GM10248 (cell line): ENCODE measurements around the gene CLK4.

Experiments
- CTCF ChIA-PET: fragments of 300-600 bp; sonication (Branson Sonifier 250); formaldehyde crosslinking; extraction: SDS; loops from one replicate; lab custom pipeline; 2021; ENCODE audit warnings: antibody characterized with exemption; lab: Yijun Ruan, JAX
- POLR2A ChIA-PET: fragments of 350-650 bp; sonication (Branson Sonifier 250); formaldehyde crosslinking; extraction: SDS; loops from one replicate; lab custom pipeline; 2020; ENCODE audit warnings: antibody characterized with exemption; lab: Yijun Ruan, JAX
- DNase-seq: peaks from one replicate; pipeline ENCODE4 v3.0.0; 2012; ENCODE audit errors: extremely low spot score
- TF ChIP-seq, protein P1 (sequence below): IDR thresholded peaks from 2 replicates; pipeline ENCODE4 v1.5.1; 2012; ENCODE audit warnings: mild to moderate bottlenecking, low read depth; ENCODE audit errors: extremely low read depth, missing control alignments, control extremely low read depth

Gene CLK4

DNA sequence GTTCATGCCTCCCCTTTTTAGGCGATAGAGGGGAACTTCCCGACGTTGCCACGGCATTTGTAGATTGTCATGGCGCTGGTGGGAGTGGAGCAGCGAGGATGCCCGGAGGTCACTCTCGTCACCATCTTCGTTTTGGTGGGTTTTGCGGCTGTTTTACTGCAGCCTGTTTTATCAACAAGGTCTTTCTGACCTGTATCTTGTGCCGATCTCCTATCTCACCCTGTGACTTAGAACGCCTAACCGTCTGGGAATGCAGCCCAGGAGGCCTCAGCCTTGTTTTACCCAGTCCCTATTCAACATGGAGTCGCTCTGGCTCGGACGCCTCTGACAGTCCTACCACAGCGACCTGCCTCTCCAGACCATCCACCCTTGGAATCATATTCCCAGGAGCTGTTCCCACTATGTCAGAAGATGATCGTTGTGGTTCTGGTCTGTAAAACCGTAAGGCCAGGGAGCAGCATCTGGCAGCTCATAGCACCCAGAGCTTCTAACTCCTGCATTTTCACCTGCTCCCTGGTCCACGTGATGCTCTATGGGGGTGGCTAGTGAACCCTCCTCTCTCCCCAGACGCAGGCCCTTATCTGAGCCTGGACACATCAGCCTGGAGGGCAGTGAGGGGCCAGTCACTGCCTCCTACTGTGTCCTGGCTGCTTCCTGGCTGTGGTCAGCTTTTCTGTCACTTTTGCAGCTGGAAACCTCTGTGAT lies 35.1 kb upstream of the CLK4 start:
- ChIA-PET CTCF (no interaction called here), POLR2A (no interaction called here)
- DNase-seq: no peak
- TF ChIP-seq, protein P1, sequence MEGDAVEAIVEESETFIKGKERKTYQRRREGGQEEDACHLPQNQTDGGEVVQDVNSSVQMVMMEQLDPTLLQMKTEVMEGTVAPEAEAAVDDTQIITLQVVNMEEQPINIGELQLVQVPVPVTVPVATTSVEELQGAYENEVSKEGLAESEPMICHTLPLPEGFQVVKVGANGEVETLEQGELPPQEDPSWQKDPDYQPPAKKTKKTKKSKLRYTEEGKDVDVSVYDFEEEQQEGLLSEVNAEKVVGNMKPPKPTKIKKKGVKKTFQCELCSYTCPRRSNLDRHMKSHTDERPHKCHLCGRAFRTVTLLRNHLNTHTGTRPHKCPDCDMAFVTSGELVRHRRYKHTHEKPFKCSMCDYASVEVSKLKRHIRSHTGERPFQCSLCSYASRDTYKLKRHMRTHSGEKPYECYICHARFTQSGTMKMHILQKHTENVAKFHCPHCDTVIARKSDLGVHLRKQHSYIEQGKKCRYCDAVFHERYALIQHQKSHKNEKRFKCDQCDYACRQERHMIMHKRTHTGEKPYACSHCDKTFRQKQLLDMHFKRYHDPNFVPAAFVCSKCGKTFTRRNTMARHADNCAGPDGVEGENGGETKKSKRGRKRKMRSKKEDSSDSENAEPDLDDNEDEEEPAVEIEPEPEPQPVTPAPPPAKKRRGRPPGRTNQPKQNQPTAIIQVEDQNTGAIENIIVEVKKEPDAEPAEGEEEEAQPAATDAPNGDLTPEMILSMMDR: no peak

DNA sequence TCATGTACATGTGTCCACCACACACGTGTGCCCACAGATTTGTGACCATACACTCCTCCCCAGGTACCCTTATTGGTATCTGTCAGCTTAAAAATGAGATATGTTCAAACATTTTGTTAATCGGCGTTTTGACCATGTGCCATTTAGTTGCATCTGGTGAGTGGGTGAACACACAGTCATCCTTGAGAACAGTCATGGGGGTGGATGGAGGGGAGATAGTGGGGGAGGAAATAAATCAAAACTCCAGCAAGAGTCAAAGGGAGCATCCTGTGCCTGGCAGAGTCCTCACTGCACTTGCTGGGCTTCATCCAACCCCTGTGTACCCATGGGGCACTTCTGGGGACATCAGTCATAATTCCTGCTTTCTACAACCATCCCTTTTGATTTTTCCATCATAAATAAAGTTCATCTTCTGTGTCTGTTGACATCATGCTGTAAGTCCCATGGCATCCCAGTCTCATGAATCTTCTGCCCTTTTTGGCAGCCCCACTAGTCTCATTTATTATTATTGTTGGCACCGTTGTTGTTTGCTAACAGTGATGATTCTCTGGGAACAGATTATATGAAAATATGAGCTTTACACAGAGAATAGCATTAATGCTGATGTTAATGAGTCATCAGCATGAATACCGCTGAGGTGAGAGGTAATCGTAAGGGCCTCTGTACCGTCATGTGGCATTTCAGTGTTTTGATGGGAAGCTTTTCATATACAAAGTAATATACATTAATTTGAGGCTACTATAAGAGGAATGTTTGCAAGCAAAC lies 24.4 kb upstream of the CLK4 start:
- DNase-seq: no peak
- POLR2A ChIA-PET: no interaction called here
- CTCF ChIA-PET: no interaction called here
- TF ChIP-seq, protein P1: no peak

DNA sequence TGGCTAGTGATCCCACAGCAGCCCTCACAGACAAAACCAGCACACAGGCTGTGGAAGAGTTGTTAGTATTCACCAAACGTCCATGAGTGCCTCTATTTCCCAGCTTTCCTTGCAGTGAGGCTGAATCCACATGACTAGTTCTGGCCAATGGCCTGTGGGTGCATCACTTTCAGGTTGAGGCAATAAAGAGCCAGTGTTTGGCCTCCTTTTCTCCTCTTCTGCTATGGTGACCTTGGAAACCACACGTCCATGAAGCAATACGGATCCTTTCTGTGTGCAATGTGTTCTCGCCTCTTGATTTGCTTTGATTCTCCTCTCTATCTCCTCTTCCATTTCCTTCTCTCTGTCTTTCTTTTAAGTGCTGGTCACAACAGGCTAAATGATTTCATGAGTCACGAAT lies 23.4 kb upstream of the CLK4 start:
- no peak for DNase-seq
- ChIA-PET POLR2A (no interaction called here), CTCF (no interaction called here)
- TF ChIP-seq, protein P1: no peak

DNA sequence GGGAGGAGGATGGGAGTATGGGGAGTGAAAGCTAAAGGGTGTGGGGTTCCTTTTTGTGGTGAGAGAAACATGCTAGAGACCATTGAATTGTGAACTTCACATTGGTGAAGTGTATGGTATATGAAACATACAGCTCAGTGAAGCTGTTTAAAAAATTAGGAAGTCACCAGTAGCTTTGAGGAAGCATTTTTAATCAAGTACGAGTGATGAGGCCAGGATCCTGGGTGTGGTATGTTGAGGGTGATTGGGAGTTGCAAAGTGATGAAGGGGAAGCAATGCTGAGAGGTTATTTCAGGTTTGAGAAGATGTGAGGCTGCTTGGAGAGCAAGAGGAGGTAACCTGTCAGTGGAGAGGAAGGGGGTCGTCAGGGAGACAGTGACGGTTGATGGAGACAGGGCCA lies 22.7 kb upstream of the CLK4 start:
- ChIA-PET CTCF (interaction anchor here (0.7 kb wide), 1 partner anchor 12 kb away, joined by 3 read pairs; no protein-coding TSS in a partner anchor), POLR2A (no interaction called here)
- TF ChIP-seq, protein P1: no peak
- no peak for DNase-seq

DNA sequence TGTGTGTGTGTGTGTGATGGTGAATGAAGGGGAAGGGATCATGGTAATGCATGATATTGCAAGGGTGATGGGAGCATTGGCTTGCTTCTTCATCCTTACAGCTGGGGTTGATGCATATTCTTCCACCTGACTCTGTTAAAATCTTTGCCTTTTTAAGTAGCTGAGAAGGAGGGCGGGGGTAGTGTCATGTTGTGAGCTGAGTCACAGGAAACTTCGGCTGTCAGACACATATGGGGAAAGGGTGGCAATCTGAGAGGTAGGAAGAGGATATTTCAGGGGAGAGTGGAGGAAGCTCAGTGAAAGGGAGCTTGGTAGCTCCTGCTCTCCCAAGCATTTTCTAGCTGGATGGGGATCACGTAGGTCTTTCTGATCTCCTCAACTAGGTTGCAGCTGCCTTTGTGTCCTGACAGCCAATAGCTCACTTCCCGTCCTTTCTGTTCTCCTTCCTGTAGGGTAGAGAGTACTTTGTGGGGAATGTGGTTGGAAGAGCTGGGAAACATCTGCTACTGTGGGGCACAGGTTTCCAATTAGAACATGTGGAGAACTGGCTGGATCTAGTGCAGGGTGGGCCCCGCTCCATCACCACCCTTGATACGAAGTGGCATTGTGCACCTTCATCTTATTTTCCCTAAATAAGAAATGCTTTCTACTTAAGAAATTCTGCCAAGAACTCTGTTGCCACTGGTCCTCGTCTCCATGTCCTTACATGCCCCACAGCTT lies 18.1 kb upstream of the CLK4 start:
- CTCF ChIA-PET: interaction anchor here (1.1 to 1.4 kb wide), 2 partner anchors 9 to 11 kb away, joined by 3 to 6 read pairs; no protein-coding TSS in a partner anchor
- no peak for DNase-seq
- TF ChIP-seq, protein P1: no peak
- POLR2A ChIA-PET: no interaction called here

DNA sequence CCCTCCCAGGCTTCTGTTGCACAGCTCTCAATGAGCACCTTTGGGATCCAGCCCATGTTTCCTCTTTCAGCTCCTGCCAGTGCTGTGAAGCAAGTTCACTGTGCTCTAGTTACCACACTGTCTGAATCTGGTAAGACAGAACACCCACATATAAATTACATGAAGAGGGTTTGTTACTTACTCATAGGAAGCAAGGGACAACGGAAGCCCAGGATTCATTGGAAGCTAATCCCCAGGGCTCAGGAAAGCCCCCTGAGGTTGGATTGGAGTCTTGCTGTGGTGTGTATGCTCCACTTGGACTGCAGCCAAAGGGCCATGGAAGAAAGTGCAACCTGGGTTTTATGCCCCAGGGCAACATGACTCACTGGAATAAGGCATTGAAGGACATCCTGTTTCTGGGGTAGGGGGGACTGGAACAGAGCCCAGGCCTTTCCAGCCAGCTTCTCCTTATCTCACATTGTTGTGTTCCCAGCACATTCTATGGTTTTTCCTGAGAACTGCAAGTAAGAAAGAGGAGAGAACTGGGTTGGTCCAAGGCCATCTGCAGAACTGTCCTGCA lies 15.6 kb upstream of the CLK4 start:
- CTCF ChIA-PET: interaction anchor here (1.3 kb wide), 1 partner anchor 12 kb away, joined by 4 read pairs; no protein-coding TSS in a partner anchor
- no peak for DNase-seq
- TF ChIP-seq, protein P1: no peak
- POLR2A ChIA-PET: no interaction called here
